ENCODE measurements around the gene EGLN1.

Gene EGLN1

GRCh38 chr1:231322880-231323530 lies 99.1 kb downstream of the EGLN1 start:
- no peak for DNase-seq

GRCh38 chr1:231319080-231319479 lies 103.0 kb downstream of the EGLN1 start:
- DNase-seq, result no peak

- DNase-seq, result no peak
These were observed 103.5 kb downstream of the EGLN1 start for GRCh38 chr1:231318568-231318967.

- no peak for DNase-seq
These were observed 104.1 kb downstream of the EGLN1 start for GRCh38 chr1:231318015-231318355.

- DNase-seq, result no peak
These were observed 104.6 kb downstream of the EGLN1 start for GRCh38 chr1:231317306-231318014.

- DNase-seq, result peak; percentile 30
These were observed 106.2 kb downstream of the EGLN1 start for GRCh38 chr1:231315887-231316286.

All from activated CD4-positive, alpha-beta T cell treated with anti-CD3 and anti-CD28 coated beads, Interleukin-2, amount 50 U/mL, for 1 hour (primary cell).